ENCODE measurements around the gene TRH. TPM values are rescaled to one million over a fixed set of nuclear protein-coding genes. Genes with fewer than 3 reads are reported as not detected.

The TRH gene
- total and polyA plus RNA-seq, 4 donors: 0.14 to 0.40 (median 0.22) TPM; not detected in 1

GRCh38 chr3:129973853-129974563, 512 bp upstream of the TRH start:
- no peaks in the 10 kb centered on the region for H3K36me3 ChIP-seq (ENCODE audit: control insufficient read depth in 4 of 4, insufficient read depth in 4 of 4, low read length in 4 of 4)
- H3K27me3 ChIP-seq (ENCODE audit: control insufficient read depth in 3 of 3, insufficient read depth in 3 of 3, low read length in 2 of 3): peaks cover 7 to 47% (median 31%) of the 10 kb centered on the region in 3 donors
- H3K4me3 ChIP-seq: no peak overlapping the region
- no peak overlapping the region for H3K9ac ChIP-seq (ENCODE audit: insufficient read depth in 1 of 2, low read length in 2 of 2)
- whole genome bisulfite sequencing, 2 donors: 28 to 32% methylated on average over 39 of the region's 39 CpGs
- peaks cover 0 to 12% (median 11%) of the 10 kb centered on the region in 5 donors for H3K4me1 ChIP-seq (ENCODE audit: control insufficient read depth in 5 of 5, insufficient read depth in 5 of 5, low read length in 5 of 5)
- ATAC-seq (ENCODE audit: insufficient read depth, low FRiP score) (no peak), DNase-seq (no peak)
- no peak overlapping the region for H3K27ac ChIP-seq (ENCODE audit: low read depth in 1 of 2, low read length in 1 of 2)
- H3K9me3 ChIP-seq (ENCODE audit: control insufficient read depth in 4 of 4, insufficient read depth in 3 of 4, low read length in 3 of 4): no peaks in the 10 kb centered on the region
- TF ChIP-seq, protein P1, sequence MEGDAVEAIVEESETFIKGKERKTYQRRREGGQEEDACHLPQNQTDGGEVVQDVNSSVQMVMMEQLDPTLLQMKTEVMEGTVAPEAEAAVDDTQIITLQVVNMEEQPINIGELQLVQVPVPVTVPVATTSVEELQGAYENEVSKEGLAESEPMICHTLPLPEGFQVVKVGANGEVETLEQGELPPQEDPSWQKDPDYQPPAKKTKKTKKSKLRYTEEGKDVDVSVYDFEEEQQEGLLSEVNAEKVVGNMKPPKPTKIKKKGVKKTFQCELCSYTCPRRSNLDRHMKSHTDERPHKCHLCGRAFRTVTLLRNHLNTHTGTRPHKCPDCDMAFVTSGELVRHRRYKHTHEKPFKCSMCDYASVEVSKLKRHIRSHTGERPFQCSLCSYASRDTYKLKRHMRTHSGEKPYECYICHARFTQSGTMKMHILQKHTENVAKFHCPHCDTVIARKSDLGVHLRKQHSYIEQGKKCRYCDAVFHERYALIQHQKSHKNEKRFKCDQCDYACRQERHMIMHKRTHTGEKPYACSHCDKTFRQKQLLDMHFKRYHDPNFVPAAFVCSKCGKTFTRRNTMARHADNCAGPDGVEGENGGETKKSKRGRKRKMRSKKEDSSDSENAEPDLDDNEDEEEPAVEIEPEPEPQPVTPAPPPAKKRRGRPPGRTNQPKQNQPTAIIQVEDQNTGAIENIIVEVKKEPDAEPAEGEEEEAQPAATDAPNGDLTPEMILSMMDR (IDR thresholded peaks at IDR 0.05; ENCODE audit: control extremely low read depth, extremely low read depth): no peak

GRCh38 chr3:129974833-129975704, 549 bp downstream of the TRH start:
- TF ChIP-seq, protein P1 (IDR thresholded peaks at IDR 0.05; ENCODE audit: control extremely low read depth, extremely low read depth): no peak
- H3K9ac ChIP-seq (ENCODE audit: insufficient read depth in 1 of 2, low read length in 2 of 2): no peak overlapping the region
- ATAC-seq (ENCODE audit: insufficient read depth, low FRiP score): peak; percentile 17
- 2 to 3% methylated on average over 70 to 71 of the region's 71 CpGs for WGBS, 2 donors
- no peak overlapping the region for H3K4me3 ChIP-seq
- DNase-seq: peak in 1 of 3 donors; percentile 22
- no peak overlapping the region for H3K27ac ChIP-seq (ENCODE audit: low read depth in 1 of 2, low read length in 1 of 2)
- H3K4me1 ChIP-seq (ENCODE audit: control insufficient read depth in 5 of 5, insufficient read depth in 5 of 5, low read length in 5 of 5): peaks cover 0 to 12% (median 11%) of the 10 kb centered on the region in 5 donors
- no peaks in the 10 kb centered on the region for H3K36me3 ChIP-seq (ENCODE audit: control insufficient read depth in 4 of 4, insufficient read depth in 4 of 4, low read length in 4 of 4)
- H3K9me3 ChIP-seq (ENCODE audit: control insufficient read depth in 4 of 4, insufficient read depth in 3 of 4, low read length in 3 of 4): no peaks in the 10 kb centered on the region
- H3K27me3 ChIP-seq (ENCODE audit: control insufficient read depth in 3 of 3, insufficient read depth in 3 of 3, low read length in 2 of 3): peaks cover 7 to 47% (median 31%) of the 10 kb centered on the region in 3 donors

GRCh38 chr3:129975705-129976048, 1.2 kb downstream of the TRH start:
- Histone ChIP-seq H3K27ac (ENCODE audit: low read depth in 1 of 2, low read length in 1 of 2) (no peak overlapping the region), H3K9me3 (ENCODE audit: control insufficient read depth in 4 of 4, insufficient read depth in 3 of 4, low read length in 3 of 4) (no peaks in the 10 kb centered on the region), H3K27me3 (ENCODE audit: control insufficient read depth in 3 of 3, insufficient read depth in 3 of 3, low read length in 2 of 3) (peaks cover 7 to 47% (median 31%) of the 10 kb centered on the region in 3 donors), H3K4me3 (no peak overlapping the region), H3K4me1 (ENCODE audit: control insufficient read depth in 5 of 5, insufficient read depth in 5 of 5, low read length in 5 of 5) (peaks cover 0 to 12% (median 8%) of the 10 kb centered on the region in 5 donors), H3K9ac (ENCODE audit: insufficient read depth in 1 of 2, low read length in 2 of 2) (no peak overlapping the region), H3K36me3 (ENCODE audit: control insufficient read depth in 4 of 4, insufficient read depth in 4 of 4, low read length in 4 of 4) (no peaks in the 10 kb centered on the region)
- ATAC-seq (ENCODE audit: insufficient read depth, low FRiP score) (no peak), DNase-seq (no peak)
- TF ChIP-seq, protein P1 (IDR thresholded peaks at IDR 0.05; ENCODE audit: control extremely low read depth, extremely low read depth): no peak
- 12 to 16% methylated on average over 27 of the region's 27 CpGs for WGBS, 2 donors
